CD4-positive, alpha-beta T cell (primary cell): ENCODE measurements around the gene ZDHHC20. TPM values are rescaled to one million over a fixed set of nuclear protein-coding genes. Genes with fewer than 3 reads are reported as not detected.
"Not testable (repeated sequence)": the region's sequence is repeated elsewhere in the genome, so short reads cannot be mapped to it uniquely, and the experiment has no call there.

Source experiments
- ATAC-seq: fragments of 200-7000 bp; cut with Tn5 transposase; one replicate; pipeline ENCODE4 v1.10.0; 2022; ENCODE audit warnings: mild to moderate bottlenecking; ENCODE audit not compliant: poor library complexity
- CTCF ChIA-PET: fragments of 350-600 bp; sonication (Branson Sonifier 250); formaldehyde crosslinking; loops from one replicate; lab custom pipeline; 2021; ENCODE audit warnings: antibody characterized with exemption, inconsistent platforms; lab: Charles Lee
- POLR2A ChIA-PET: fragments of 350-600 bp; sonication (Branson Sonifier 250); formaldehyde crosslinking; loops from one replicate; lab custom pipeline; 2021; ENCODE audit warnings: antibody characterized with exemption, inconsistent platforms; lab: Charles Lee
- DNase-seq, 14 experiments: peaks; one replicate each; pipeline ENCODE4 v3.0.0-alpha.2; 2013 to 2020; ENCODE audit warnings: mixed read lengths in 2 of 14
- H3K27ac ChIP-seq, 2 donors: one replicate each; pipeline versions ENCODE4 v1.5.1 to v1.7.0; 2013; ENCODE audit warnings: low read length in 2 of 2, low read depth in 1 of 2, mild to moderate bottlenecking in 1 of 2
- H3K27me3 ChIP-seq, 2 experiments: 1 replicate in 1 of 2; 2 replicates in 1 of 2; pipeline versions ENCODE4 v1.6.1 to v1.7.0; 2013; ENCODE audit warnings: low read length in 2 of 2, control low read depth in 1 of 2, mild to moderate bottlenecking in 1 of 2, moderate library complexity in 1 of 2; ENCODE audit not compliant: insufficient read depth in 2 of 2, control insufficient read depth in 1 of 2
- H3K36me3 ChIP-seq: one replicate; pipeline ENCODE4 v1.6.1; 2013; ENCODE audit warnings: low read length, control low read depth; ENCODE audit not compliant: insufficient read depth
- H3K4me1 ChIP-seq: one replicate; pipeline ENCODE4 v1.6.1; 2013; ENCODE audit warnings: low read length, control low read depth; ENCODE audit not compliant: insufficient read depth
- H3K4me3 ChIP-seq: one replicate; pipeline ENCODE4 v1.5.1; 2013; ENCODE audit warnings: mild to moderate bottlenecking, low read length, moderate library complexity
- H3K9me3 ChIP-seq, 2 experiments: 1 replicate in 1 of 2; 2 replicates in 1 of 2; pipeline versions ENCODE4 v1.6.1 to v1.7.0; 2013; ENCODE audit warnings: low read length in 2 of 2, mild to moderate bottlenecking in 2 of 2, control low read depth in 1 of 2, moderate library complexity in 1 of 2; ENCODE audit not compliant: control insufficient read depth in 1 of 2, insufficient read depth in 1 of 2
- H3K27ac Mint-ChIP-seq: one replicate; pipeline ENCODE4 v1.8.0; 2020; ENCODE audit warnings: mixed read lengths
- H3K27me3 Mint-ChIP-seq: one replicate; pipeline ENCODE4 v1.8.0; 2021; ENCODE audit warnings: mixed read lengths
- H3K36me3 Mint-ChIP-seq: one replicate; pipeline ENCODE4 v1.8.0; 2021; ENCODE audit warnings: low read depth, mixed read lengths
- H3K4me1 Mint-ChIP-seq: one replicate; pipeline ENCODE4 v1.8.0; 2021; ENCODE audit warnings: low read depth, mixed read lengths
- H3K4me3 Mint-ChIP-seq: one replicate; pipeline ENCODE4 v1.8.0; 2020; ENCODE audit warnings: mild to moderate bottlenecking, mixed read lengths
- H3K9me3 Mint-ChIP-seq: one replicate; pipeline ENCODE4 v1.8.0; 2020; ENCODE audit warnings: mixed read lengths
- CTCF ChIP-seq: fragments of 200-600 bp; IDR thresholded peaks from one replicate; pipeline ENCODE4 v1.8.0; 2022; ENCODE audit warnings: antibody characterized with exemption, mild to moderate bottlenecking
- intact Hi-C, 2 experiments: fragments of 100-400 bp; cut with DNase I in 1 of 2; cut with micrococcal nuclease in 1 of 2; formaldehyde crosslinking; loops; one replicate each; pipeline versions ENCODE4 v1.15.1 to v1.9.0; 2023 to 2025; cut with DNase I, micrococcal nuclease
- total RNA-seq, 174 experiments: library from RNA in 2 of 174; stranded (reverse) in 2 of 174; gene quantifications; one replicate each; pipeline ENCODE4 v1.2.3 and lab custom pipeline; 2021 to 2026

Gene ZDHHC20
- total RNA-seq, 2 experiments from 2014 or later = 62.8 to 65.1 TPM

- H3K27me3 ChIP-seq = no peaks in the 10 kb centered on the region
- H3K27me3 Mint-ChIP-seq = no peaks in the 10 kb centered on the region
- H3K27ac ChIP-seq = no peak overlapping the region
- H3K27ac Mint-ChIP-seq = no peak overlapping the region
- peaks cover 59% of the 10 kb centered on the region for H3K36me3 Mint-ChIP-seq
- no peaks in the 10 kb centered on the region for H3K9me3 ChIP-seq
- H3K9me3 Mint-ChIP-seq = no peaks in the 10 kb centered on the region
- intact Hi-C loops = loop anchor here in 1 of 2 experiments (5.0 kb wide), 1 partner anchor 37 kb away; the partner anchor contains the start of gene ZDHHC20
- POLR2A ChIA-PET = no interaction called here
- peaks cover 19% of the 10 kb centered on the region for H3K36me3 ChIP-seq
- no peak overlapping the region for H3K4me3 ChIP-seq
- no peak overlapping the region for H3K4me3 Mint-ChIP-seq
- no peak for ATAC-seq
- no peak for TF ChIP-seq CTCF
- no peak for DNase-seq
- CTCF ChIA-PET = no interaction called here
- H3K4me1 Mint-ChIP-seq = peaks cover 14% of the 10 kb centered on the region
- H3K4me1 ChIP-seq = no peaks in the 10 kb centered on the region
These were observed 38.4 kb downstream of the ZDHHC20 start for GRCh38 chr13:21420706-21421105.

- Mint-ChIP-seq H3K36me3 (peaks cover 88% of the 10 kb centered on the region), H3K4me3 (no peak overlapping the region), H3K4me1 (peaks cover 11% of the 10 kb centered on the region), H3K27ac (no peak overlapping the region), H3K9me3 (no peaks in the 10 kb centered on the region), H3K27me3 (no peaks in the 10 kb centered on the region)
- no peak for ATAC-seq
- intact Hi-C loops = no loop called here
- TF ChIP-seq CTCF = no peak
- ChIA-PET POLR2A (no interaction called here), CTCF (interaction anchor here (0.7 to 0.9 kb wide), 2 partner anchors 20 to 24 kb away, joined by 3 to 5 read pairs; no protein-coding TSS in a partner anchor)
- Histone ChIP-seq H3K9me3 (no peaks in the 10 kb centered on the region), H3K27ac (no peak overlapping the region), H3K4me3 (no peak overlapping the region), H3K36me3 (peaks cover 49% of the 10 kb centered on the region), H3K27me3 (no peaks in the 10 kb centered on the region), H3K4me1 (no peaks in the 10 kb centered on the region)
- no peak for DNase-seq
These were observed 46.1 kb downstream of the ZDHHC20 start for GRCh38 chr13:21413013-21413412.

DNA sequence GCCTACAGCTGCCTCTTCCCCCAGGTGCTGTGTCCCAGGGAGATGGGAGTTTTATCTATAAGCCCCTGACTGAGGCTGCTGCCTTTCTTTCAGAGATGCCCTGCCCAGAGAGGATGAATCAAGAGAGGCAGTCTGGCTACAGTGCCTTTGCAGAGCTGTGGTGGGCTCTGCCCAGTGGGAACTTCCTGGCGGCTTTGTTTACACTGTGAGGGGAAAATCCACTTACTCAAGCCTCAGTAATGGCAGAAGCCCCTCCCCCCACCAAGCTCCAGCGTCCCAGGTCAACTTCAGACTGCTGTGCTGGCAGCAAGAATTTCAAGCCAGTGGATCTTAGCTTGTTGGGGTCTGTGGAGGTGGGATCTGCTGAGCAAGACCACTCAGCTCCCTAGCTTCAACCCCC is 48.6 kb downstream of the ZDHHC20 start:
- ATAC-seq, H3K4me3 Mint-ChIP-seq, H3K27ac ChIP-seq, intact Hi-C loops, H3K27me3 ChIP-seq, CTCF ChIA-PET, POLR2A ChIA-PET, DNase-seq, H3K9me3 ChIP-seq, H3K4me1 ChIP-seq, H3K4me3 ChIP-seq, H3K27ac Mint-ChIP-seq, H3K9me3 Mint-ChIP-seq, H3K27me3 Mint-ChIP-seq: not testable (repeated sequence)
- H3K36me3 ChIP-seq = peaks cover 53% of the 10 kb centered on the region
- Mint-ChIP-seq H3K36me3 (peaks cover 97% of the 10 kb centered on the region), H3K4me1 (peaks cover 11% of the 10 kb centered on the region)

- no peak for DNase-seq
- peaks cover 22% of the 10 kb centered on the region for H3K36me3 ChIP-seq
- H3K4me3 ChIP-seq = no peak overlapping the region
- POLR2A ChIA-PET = no interaction called here
- no peaks in the 10 kb centered on the region for H3K27me3 Mint-ChIP-seq
- H3K4me3 Mint-ChIP-seq = no peak overlapping the region
- no peak for ATAC-seq
- H3K9me3 Mint-ChIP-seq = no peaks in the 10 kb centered on the region
- peaks cover 3% of the 10 kb centered on the region for H3K4me1 ChIP-seq
- no peaks in the 10 kb centered on the region for H3K27me3 ChIP-seq
- no peak for TF ChIP-seq CTCF
- no peaks in the 10 kb centered on the region for H3K9me3 ChIP-seq
- CTCF ChIA-PET = interaction anchor here (1.1 kb wide), 1 partner anchor 12 kb away, joined by 3 read pairs; no protein-coding TSS in a partner anchor
- H3K27ac Mint-ChIP-seq = no peak overlapping the region
- H3K4me1 Mint-ChIP-seq = peaks cover 24% of the 10 kb centered on the region
- no peak overlapping the region for H3K27ac ChIP-seq
- intact Hi-C loops = no loop called here
- peaks cover 89% of the 10 kb centered on the region for H3K36me3 Mint-ChIP-seq
These were observed 53.8 kb downstream of the ZDHHC20 start for GRCh38 chr13:21405309-21405708.
